ENCODE data around the gene IGLL5.

DNA sequence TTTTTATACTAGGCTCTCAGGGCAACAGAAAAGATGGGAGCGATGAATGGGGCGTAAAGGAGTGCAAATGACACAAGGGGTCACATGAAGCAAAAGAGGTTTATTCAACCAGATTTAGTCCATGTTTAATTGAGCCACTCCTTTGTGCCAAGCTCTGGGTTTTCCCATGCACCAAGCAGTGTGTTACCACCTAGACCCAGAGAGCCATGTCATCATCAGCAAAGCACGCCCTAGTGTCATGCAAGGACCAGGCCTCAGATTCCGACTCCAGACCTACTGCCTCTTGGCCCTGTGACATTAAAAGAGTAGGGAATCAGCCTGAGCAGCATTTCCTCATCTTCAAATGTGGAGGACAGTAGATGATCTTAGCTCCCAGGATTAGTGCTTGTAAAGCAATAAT lies 1.1 kb upstream of the IGLL5 start:
- TF ChIP-seq CTCF (conservative IDR thresholded peaks at IDR 0.05; ENCODE audit: low read length) = no peak
- no peak for TF ChIP-seq EZH2phosphoT487 (IDR thresholded peaks at IDR 0.05; ENCODE audit: borderline replicate concordance)
